GM19240 (cell line): ENCODE results near the gene MPPED1.

ENCODE experiments used
- DNase-seq: peaks from one replicate; pipeline ENCODE4 v3.0.0; 2011; ENCODE audit warnings: low spot score; ENCODE audit not compliant: insufficient read length

The MPPED1 gene

DNA sequence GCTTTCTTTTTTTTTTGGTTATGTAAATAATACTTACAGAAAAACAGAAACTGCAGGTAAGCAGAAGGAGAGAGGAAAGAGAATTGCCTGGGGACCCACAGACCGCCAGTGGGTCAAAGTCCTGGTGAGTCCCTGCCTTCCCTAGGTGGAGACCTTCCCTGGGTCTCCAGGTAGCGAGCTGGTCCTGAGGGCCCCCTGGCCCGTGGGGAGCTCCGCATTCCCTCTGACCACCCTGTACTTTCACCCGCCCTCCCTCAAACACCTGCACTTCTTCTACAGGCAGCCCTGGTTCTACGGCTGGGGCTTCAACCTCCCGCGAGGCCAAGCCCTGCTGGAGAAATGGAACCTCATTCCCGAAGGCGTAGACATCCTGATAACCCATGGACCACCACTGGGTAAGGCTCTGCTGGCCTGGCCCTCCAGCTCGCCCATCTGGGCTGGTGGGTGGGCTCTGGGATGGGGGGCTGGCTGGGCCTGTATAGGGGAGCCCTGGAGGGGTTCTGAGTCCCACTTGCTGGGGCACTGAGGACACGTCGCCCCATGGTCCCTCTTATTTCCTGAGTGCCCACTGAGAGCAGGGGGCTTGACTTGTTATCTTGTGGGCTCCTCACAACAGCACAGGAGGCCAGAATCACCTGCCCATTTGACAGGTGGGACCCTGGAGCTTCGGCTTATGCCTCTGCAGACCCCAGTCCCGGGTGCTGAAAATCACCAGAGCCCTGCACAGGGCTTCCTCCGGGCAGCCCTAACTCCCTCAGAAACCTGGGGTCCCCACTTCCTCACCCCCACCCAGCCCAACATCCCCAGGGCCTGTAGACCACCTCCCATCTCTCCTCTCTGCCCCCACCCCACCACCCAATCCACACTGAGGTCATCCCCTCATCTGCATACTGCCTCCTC lies 86.4 kb downstream of the MPPED1 start:
- DNase-seq = no peak

DNA sequence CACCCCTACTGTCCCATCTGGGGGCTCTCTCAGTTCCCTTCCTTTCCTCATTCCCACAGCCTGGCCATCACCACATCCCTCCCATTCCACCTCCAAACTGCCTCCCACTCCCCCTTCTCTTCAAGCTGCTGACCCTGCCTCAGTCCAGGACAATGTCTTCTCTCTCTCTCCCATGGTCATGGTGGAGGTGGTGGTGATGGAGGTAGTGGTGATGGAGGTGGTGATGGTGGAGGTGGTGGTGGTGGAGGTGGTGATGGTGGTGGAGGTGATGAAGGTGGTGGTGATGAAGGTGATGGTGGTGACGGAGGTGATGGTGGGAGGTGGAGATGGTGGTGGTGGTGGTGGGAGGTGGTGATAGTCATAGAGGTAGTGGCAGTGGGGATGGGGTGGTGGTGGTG lies 87.0 kb downstream of the MPPED1 start:
- DNase-seq = no peak

DNA sequence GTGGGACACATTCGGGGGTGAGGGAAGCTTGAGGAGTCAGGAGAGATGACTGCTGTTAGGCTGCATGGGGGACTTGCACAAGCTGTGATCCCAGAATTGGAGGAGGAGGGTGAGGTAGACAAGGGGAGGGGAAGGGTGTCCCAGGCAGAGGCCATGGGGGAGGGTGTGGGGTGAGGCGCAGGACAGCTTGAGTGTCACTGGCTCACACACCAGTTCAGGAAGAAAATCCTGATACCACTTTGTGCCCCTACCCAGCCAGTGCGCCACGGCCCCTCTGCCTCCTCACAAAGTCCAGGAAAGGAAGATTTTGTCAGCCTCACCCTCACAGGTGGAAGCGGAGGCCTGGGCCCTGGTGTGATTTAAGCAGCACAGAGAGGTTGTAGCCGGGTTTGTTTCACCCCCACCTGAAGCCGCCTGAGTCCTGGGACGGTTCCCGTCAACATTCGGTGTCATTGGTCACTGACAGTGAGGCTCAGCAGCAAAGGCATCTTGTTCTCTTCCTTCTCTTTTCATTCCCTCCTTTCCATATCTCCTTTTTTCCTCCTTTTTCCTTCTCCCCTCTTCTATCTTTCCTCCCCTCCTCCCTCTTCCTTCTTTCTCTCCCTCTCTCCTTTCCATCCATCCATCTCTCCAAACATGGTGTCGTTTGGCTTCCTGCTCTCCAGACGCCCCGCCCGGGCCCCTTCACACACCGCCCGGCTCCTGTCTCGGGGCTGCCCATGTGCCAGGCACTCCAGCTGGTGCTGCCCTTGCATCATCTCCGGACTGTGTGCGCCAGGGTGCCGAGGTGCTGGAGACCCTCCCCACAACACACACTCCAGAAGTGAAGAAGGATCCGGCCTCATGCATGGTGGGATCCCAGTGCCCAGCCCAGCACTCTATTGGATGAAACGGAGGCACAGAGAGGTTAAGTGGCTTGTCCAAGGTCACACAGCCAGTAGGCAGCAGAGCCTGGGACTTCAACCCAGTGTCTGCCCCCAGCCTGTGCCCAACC lies 89.3 kb downstream of the MPPED1 start:
- no peak for DNase-seq

DNA sequence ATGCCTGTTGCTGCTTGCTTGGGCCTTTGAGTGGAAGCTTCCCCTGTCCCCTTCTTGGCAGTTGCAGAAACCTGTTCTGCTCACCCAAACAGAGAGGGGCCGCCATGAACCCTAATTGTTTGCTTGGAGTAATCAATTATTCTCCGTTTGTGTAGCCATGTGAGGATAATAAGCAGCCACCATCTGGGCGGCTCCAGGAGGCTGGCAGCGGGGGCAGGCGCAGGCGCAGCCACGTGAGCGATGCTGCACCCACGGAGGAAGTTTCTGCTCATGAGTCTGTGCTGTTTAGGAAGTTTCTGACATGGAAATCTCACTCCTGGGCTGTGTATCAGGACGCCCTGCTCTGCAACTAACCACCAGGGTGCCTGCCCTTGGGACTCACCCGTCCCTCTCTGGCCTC lies 90.1 kb downstream of the MPPED1 start:
- no peak for DNase-seq

DNA sequence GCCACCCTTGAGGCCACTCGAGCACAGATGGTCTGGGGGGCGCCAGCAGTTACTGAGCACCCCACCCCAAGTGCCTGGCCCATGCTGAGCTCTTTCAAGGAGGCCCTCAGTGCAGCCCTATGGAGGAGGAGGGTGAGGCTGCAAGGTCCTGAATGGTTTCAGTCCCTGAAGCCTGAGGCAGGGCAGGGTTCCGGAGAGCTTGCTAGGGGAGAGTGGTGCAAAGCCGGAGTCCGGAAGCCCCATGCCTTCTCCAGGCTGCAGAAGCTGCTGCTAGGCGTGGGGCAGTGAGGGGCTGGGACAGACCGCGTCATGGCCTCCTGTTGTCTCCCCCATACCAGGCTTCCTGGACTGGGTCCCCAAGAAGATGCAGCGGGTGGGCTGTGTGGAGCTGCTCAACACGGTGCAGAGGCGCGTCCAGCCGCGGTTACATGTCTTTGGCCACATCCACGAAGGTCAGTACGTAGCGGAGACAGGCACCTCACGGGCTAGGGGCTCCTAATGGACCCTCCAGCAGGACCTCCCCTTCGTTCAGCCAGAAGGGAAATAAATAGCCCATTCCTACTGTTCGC lies 90.6 kb downstream of the MPPED1 start:
- DNase-seq = no peak

DNA sequence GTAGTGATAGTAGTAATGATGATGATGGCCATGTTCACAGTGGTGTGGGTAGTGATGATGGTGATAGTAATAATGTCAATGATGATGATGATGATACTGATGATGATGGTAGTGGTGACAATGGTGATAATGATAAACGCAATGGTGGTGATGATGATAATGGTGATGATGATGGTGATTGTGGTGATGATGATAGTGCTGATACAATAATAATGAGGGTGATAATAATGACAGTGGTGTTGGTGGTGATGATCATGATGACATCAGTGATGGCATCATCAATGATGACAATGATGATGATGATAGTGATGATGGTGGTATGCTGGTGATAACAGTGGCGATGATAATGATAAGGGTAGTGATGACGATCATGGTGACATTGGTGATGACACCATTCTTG lies 92.3 kb downstream of the MPPED1 start:
- DNase-seq = no peak

DNA sequence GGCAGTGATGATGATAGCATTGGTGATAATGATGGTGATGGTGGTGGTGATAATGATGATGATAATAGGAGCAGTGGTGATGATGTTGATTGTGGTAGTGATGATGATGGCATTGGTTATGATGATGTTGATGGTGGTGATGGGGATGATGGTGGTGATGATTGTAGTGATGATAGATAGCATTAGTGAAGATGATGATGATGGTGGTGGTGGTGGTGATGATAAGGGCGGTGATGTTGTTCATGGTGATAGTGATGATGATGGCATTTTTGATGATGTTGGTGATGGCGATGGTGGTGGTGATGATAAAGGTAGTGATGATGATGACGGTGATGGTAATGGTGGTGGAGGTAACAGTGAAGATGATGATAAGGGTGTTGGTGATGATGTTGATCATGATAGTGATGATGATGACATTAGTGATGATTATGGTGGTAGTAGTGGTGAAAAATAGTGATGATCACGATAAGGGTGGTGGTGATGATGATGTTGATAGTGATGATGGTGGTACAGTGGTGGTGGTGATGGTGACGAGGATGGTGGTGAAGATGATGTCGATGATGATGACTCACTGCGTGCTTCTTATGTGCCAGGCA lies 93.0 kb downstream of the MPPED1 start:
- DNase-seq = no peak

DNA sequence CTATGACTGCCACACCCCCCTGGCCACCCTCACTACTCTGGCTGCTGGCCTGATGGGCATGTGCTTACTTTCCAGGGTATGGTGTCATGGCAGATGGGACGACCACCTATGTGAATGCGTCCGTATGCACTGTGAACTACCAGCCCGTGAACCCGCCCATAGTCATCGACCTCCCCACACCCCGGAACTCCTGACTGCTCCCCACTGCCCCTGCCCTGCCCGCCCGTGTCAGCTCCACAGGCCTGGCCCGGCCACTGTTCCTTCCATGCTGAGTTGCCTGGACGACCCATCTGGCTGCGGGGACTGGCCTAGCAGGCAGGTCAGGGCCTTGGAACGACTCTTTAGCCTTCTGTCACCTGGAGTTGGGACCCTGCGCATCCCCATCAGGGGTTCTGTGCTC lies 93.6 kb downstream of the MPPED1 start:
- no peak for DNase-seq

DNA sequence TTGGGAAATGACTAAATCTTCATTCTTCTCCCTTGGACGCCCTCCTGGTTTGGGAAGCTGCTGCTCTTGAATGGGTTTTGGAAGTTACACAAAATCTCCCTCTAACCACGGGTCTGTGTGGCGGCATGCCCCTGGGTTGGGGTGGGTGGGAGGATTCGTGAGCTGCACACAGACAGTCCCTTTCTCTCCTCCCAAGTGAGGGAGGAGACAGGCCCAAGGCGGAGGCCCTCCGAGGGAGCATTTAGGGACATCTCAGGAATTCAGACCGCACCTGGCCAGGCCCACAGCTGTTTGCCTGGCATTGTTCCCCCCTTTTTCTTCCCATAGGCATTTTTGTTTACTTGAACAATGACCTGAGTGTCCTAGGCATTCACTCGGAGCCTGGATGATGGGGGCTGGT lies 94.1 kb downstream of the MPPED1 start:
- no peak for DNase-seq

DNA sequence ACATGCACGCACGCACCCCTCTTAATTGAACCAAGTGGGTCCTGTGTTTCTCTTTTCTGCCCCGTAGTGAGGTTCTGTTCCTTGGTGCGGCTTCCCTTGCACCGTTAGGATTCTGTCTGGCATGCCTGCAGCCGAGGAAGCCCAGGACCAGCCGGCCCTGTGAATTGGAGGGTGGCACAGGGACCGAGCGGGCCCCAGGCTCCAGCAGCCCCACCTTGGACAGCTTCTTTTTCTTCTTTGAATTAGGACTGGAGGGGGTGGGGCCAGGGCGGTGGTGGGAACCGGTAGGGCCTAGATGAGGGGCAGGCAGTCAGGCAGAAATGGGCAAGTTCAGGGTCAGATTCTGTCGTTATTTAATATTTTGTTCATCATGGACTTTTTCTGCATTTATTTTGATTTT lies 94.7 kb downstream of the MPPED1 start:
- DNase-seq = no peak

DNA sequence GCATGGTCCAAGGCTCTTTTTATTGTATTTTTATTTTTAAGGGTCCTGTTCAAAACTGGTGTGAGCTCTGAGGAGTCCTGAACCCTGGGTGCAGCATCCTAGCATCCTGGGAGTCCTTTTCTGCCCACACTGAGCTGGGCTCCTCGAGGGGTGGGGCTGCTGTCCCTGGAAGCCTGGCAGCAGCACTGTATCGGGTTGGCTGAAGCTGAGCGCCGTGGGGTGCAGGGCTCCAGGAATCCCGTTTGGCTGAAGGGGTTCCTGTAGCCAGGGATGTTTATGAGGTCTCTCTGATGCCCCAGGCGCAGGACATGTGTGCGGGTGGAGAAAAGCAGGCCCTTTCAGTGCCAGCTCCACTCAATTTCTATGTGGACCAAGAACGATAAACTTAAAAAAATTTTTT lies 95.4 kb downstream of the MPPED1 start:
- no peak for DNase-seq

DNA sequence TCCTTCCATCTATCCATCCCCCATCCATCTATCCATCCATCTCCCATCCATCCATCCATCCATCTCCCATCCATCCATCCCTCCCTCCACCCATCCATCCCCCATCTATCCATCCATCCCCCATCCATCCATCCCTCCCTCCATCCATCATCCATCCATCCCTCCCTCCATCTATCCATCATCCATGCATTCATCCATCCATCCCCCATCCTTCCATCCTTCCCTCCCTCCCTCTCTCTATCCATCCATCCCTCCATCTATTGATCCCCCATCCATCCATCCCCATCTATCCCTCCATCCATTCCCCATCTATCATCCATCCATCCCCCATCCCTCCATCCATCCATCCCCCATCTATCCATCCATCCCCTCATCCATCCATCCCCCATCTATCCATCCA lies 96.7 kb downstream of the MPPED1 start:
- DNase-seq = no peak

DNA sequence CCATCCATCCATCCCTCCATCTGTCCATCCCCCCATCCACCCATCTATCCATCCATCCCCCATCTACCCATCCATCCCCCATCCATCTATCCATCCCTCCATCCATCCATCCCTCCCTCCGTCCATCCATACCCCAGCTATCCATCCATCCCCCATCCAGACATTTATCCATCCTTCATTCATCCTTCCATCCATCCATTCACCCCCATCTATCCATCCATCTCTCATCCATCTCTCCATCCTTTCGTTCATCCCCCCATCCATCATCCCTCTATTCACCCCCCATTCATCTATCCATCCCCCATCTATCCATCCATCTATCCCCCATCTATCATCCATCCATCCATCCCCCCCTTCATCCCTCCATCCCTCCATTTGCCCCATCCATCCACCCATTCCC lies 97.5 kb downstream of the MPPED1 start:
- DNase-seq = no peak

DNA sequence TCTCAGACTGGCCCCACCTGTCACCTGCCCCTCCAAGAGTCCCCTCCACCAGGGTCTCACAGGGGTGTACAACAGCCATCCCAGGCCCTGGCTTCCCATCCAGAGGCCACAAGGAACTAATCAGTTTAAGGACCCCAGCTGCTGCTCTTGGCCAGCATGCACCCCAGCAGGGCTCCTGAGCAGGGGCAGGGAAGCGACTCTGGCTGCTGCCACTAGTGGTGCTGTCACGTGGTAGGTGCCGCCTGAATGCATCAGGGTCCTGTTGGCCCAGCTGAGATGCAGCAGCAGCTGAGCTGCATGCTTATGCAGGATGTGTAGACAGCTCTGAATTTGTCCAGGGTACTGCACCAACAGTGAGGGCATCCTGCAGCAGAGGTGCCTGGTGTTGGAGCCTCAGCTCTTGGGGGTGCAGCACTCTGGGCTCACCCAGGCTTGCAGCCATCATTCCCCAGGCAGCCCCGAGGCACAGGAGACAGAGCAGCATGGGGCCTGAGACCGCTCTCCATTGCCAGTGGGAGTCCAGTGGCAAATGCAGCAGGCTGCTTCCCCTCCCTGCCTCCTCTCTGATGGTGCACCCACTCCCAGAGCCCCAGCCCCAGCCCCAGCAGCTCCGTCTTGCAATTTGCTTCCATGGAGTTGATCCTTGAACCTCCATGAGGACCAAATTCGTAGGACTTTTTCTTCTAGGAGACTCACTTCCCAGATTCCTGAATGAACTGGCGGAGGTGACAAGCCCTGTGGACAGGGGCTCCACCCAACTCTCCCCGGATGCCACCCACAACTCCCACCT lies 98.7 kb downstream of the MPPED1 start:
- no peak for DNase-seq

DNA sequence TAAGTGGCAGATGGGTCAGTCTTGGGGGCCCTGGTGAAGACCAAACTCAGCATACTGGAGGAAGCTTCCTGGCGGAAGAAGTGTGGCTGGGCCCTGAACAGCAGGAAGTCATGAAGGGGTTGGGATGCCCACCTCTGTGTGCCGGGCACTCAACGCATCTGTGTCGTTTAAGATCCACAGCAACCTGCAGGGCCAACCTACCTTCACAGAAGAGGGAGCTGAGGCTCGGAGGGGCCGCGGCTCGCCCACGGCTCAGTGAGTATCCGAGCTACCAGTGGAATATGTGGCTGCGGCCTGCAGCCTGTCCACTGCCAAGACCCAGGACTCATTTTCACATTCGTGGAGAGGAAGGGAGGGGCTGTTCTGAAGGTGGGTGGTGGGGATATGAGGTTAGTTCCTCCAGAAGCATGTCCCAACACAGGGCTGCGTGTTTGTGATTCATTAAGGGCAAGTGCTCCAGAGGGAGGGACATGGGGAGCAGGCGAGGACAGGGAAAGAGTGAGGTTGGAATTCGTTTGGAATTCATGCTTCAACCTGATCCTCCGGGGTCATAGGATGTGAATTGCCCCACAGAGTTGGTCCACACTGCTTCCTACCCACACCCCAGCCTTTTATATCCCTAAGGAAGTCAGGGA lies 99.6 kb downstream of the MPPED1 start:
- DNase-seq = no peak

DNA sequence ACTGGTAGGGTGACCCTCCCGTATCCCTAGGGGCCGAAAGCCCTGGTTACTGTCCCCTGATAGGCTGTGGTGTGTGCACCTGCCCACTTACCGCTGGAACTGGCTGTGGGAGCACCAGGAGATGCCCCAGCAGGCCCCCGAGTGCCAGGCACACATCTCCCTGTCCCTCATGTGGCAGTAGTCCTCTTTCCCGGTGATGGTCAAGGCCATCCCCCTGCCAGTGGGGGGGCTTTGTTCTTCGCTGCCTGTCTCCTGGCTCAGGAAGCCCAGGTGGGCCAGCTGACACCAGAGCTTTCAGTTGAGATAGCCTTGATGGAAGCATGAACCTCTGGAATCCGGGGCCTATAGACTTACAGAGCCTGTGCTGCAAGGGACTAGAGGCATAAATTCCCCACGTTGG lies 100.5 kb downstream of the MPPED1 start:
- DNase-seq = no peak

DNA sequence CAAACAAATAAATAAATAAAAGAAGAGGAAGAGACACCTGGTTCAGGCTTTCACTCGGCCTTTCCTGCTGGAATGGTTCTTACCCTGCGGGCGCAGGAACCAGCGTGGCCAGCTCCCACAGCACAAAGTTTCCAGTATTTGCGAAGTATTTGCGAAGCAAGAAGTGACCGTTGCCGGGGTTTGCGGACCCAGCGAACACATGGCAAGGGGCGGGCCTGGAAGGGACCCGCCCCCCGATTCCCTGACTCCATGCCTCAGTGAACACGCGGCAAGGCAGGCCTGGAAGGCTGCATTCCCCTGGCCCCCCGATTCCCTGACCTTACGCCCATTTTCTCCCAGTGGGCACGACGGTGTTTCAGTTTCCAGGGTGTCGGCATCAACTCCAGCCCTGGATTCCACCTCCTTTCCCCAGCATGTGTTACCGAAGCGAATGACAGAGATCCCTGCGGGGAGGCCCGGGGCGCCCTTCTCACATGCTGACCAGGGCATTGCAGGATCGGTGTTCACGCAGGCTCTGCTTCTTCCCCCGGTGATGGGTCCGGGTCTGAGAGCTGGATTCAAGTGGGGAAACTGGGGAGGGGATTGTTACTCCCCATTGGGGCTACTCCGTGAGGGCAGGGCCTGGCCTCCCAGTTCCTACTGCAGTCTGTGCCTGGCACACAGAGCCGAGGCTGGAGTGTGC lies 102.8 kb downstream of the MPPED1 start:
- DNase-seq = no peak

DNA sequence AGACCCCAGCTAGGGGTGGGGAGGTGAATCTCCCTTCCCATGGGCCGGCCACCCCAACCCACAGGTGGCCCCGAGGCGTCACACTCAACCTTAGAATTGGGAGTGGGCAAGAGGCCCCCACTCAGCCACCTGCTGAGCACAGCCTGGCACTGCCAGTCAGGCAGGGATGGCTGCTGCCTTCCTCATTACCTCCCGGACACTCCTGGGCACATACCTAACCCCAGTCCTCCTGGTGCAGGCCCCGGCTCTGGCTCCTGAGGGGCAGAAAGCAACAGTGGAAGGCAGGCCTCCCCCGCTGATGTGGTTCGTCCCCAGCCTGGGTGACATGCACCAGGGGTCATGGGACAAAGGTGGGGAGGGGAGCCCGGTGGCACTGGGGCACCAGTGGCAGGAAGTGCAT lies 103.6 kb downstream of the MPPED1 start:
- DNase-seq = no peak

DNA sequence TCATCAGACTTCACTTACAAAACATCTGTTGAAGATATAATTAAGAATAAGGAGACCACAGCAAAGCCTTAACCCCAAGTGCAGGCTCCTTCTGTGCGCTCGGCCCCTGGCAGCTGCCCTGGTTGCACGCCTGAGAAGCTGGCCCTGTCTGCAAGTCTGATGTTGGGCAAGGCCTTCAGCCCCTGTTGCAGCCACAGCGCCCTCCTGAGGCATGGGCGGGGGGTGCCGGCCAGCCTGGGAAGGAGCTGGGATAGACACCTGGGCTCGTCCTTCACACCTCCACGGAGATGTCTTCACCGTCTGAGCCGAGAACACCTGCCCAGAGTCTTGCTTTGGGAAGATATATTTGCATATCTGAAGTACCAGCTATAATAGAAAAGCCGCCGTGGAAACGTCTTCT lies 104.1 kb downstream of the MPPED1 start:
- DNase-seq = no peak

DNA sequence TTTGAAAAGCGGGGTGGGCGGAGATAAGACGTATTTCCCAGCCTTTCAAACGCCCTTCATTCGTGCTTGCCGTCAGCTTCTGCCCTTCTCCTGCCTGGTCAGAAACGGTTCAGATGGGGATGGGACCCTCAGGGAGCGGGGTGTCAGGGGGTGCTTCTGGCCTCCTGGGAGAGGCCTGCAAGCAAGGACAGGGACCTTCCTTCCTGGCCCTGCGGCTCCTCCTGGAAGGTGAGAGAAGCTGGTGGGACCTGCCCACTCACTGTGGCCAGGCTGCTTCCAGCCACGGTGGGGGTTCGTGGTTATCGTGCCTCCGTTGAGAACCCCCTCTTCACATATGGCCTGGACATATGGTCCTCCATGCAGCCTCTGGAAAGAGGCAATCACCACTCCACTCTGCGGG lies 104.6 kb downstream of the MPPED1 start:
- no peak for DNase-seq
